Colonic mucosa (tissue), 4 donors: ENCODE measurements around the gene TINAG. TPM values are rescaled to one million over a fixed set of nuclear protein-coding genes. Genes with fewer than 3 reads are reported as not detected.

Experiments
- DNase-seq: peaks from one replicate; pipeline ENCODE4 v3.0.0-alpha.2; 2020
- H3K27ac ChIP-seq: fragments of 200-600 bp; one replicate; pipeline ENCODE4 v1.8.0; 2021
- H3K27me3 ChIP-seq: fragments of 200-600 bp; one replicate; pipeline ENCODE4 v1.8.0; 2021
- H3K36me3 ChIP-seq: fragments of 200-600 bp; one replicate; pipeline ENCODE4 v1.8.0; 2021
- H3K4me1 ChIP-seq: fragments of 200-600 bp; one replicate; pipeline ENCODE4 v1.8.0; 2021; ENCODE audit warnings: mild to moderate bottlenecking
- H3K4me3 ChIP-seq: fragments of 200-600 bp; one replicate; pipeline ENCODE4 v1.8.0; 2021
- H3K9ac ChIP-seq, 2 donors: one replicate each; pipeline ENCODE4 v1.7.0; 2013; ENCODE audit warnings: control low read depth in 2 of 2, low read depth in 2 of 2, low read length in 2 of 2
- H3K9me3 ChIP-seq: fragments of 200-600 bp; one replicate; pipeline ENCODE4 v1.8.0; 2021
- CTCF ChIP-seq: fragments of 200-600 bp; IDR thresholded peaks from one replicate; pipeline ENCODE4 v1.8.0; 2022; ENCODE audit warnings: antibody characterized with exemption, mild to moderate bottlenecking
- intact Hi-C: fragments of 100-400 bp; cut with DNase I; formaldehyde crosslinking; loops from one replicate; pipeline ENCODE4 v1.14.1; 2022
- total RNA-seq, 2 donors: library from RNA; stranded (reverse); fragmentation: NEBNext Ultra II Directional in 1 of 2; extraction: Animal tissue kit (Norgen Biotek cat#: 25700) in 1 of 2; gene quantifications; one replicate each; pipeline ENCODE4 v1.2.1, GENCODE V29; 2021
- donor health status: healthy.
- donor health status: DM: no; HTN: no; CAD: no.
- donor health status: DM: no; HTN: no; CAD: no.

Gene TINAG
- total RNA-seq, 2 donors from 2014 or later: 25.1 to 45.2 TPM

- Histone ChIP-seq H3K27ac (no peak overlapping the region), H3K36me3 (no peaks in the 10 kb centered on the region), H3K9ac (no peak overlapping the region), H3K27me3 (no peaks in the 10 kb centered on the region), H3K4me1 (no peaks in the 10 kb centered on the region), H3K4me3 (no peak overlapping the region), H3K9me3 (no peaks in the 10 kb centered on the region)
- intact Hi-C loops: no loop called here
- TF ChIP-seq CTCF: no peak
- DNase-seq: no peak
These were observed 52.9 kb downstream of the TINAG start for GRCh38 chr6:54361188-54361587.

GRCh38 chr6:54361734-54362133, 53.5 kb downstream of the TINAG start:
- intact Hi-C loops: no loop called here
- no peak overlapping the region for H3K9ac ChIP-seq
- DNase-seq: no peak
- no peak for TF ChIP-seq CTCF
- H3K4me1 ChIP-seq: no peaks in the 10 kb centered on the region
- no peak overlapping the region for H3K4me3 ChIP-seq
- no peaks in the 10 kb centered on the region for H3K9me3 ChIP-seq
- H3K27me3 ChIP-seq: no peaks in the 10 kb centered on the region
- no peaks in the 10 kb centered on the region for H3K36me3 ChIP-seq
- H3K27ac ChIP-seq: no peak overlapping the region

GRCh38 chr6:54366667-54367327, 58.6 kb downstream of the TINAG start:
- Histone ChIP-seq H3K27ac (no peak overlapping the region), H3K4me3 (no peak overlapping the region), H3K9ac (no peak overlapping the region), H3K4me1 (no peaks in the 10 kb centered on the region), H3K9me3 (no peaks in the 10 kb centered on the region), H3K27me3 (no peaks in the 10 kb centered on the region), H3K36me3 (no peaks in the 10 kb centered on the region)
- intact Hi-C loops: no loop called here
- no peak for DNase-seq
- TF ChIP-seq CTCF: no peak

- TF ChIP-seq CTCF: no peak
- intact Hi-C loops: no loop called here
These were observed 69.5 kb downstream of the TINAG start for GRCh38 chr6:54377776-54378175.

GRCh38 chr6:54386295-54386694, 78.1 kb downstream of the TINAG start:
- no peaks in the 10 kb centered on the region for H3K4me1 ChIP-seq
- H3K4me3 ChIP-seq: no peak overlapping the region
- no peaks in the 10 kb centered on the region for H3K27me3 ChIP-seq
- H3K9ac ChIP-seq: no peak overlapping the region
- TF ChIP-seq CTCF: no peak
- DNase-seq: no peak
- no peak overlapping the region for H3K27ac ChIP-seq
- no peaks in the 10 kb centered on the region for H3K9me3 ChIP-seq
- intact Hi-C loops: no loop called here
- H3K36me3 ChIP-seq: no peaks in the 10 kb centered on the region

More at GRCh38 chr6:54377776-54378175, 69.5 kb downstream of the TINAG start:
- Histone ChIP-seq H3K36me3 (no peaks in the 10 kb centered on the region), H3K27ac (no peak overlapping the region), H3K9ac (no peak overlapping the region), H3K4me1 (no peaks in the 10 kb centered on the region), H3K4me3 (no peak overlapping the region), H3K9me3 (no peaks in the 10 kb centered on the region), H3K27me3 (no peaks in the 10 kb centered on the region)
- DNase-seq: no peak
